Transverse colon (tissue), 4 donors: ENCODE data around the gene EYA2. TPM values are rescaled to one million over a fixed set of nuclear protein-coding genes. Genes with fewer than 3 reads are reported as not detected.

ENCODE experiments used
- DNase-seq: peaks from one replicate; pipeline ENCODE4 v3.0.0-alpha.2; 2019
- H3K27ac ChIP-seq, 4 donors: fragments of 200-600 bp; sonication (generic); 2 replicates each; pipeline ENCODE4 v1.5.1; 2016 to 2018; ENCODE audit warnings: inconsistent platforms in 4 of 4
- H3K27me3 ChIP-seq: fragments of 200-600 bp; sonication (generic); 2 replicates; pipeline ENCODE4 v1.5.1; 2017; ENCODE audit warnings: inconsistent platforms
- H3K36me3 ChIP-seq, 4 donors: fragments of 200-600 bp; sonication (generic); 2 replicates each; pipeline ENCODE4 v1.5.1; 2017 to 2019; ENCODE audit warnings: inconsistent platforms in 4 of 4
- H3K4me1 ChIP-seq, 4 donors: fragments of 200-600 bp; sonication (generic); 2 replicates each; pipeline ENCODE4 v1.5.1; 2017 to 2020; ENCODE audit warnings: inconsistent platforms in 4 of 4
- H3K4me3 ChIP-seq, 4 donors: fragments of 200-600 bp; sonication (generic); 1 replicate in 1 of 4; 2 replicates in 3 of 4; pipeline versions ENCODE4 v1.5.1 to v1.6.1; 2017 to 2019; ENCODE audit warnings: inconsistent platforms in 4 of 4
- H3K9me3 ChIP-seq, 2 donors: fragments of 200-600 bp; sonication (generic); 2 replicates each; pipeline ENCODE4 v1.5.1; 2017 to 2019; ENCODE audit warnings: inconsistent platforms in 2 of 2
- CTCF ChIP-seq, 5 experiments: fragments of 200-600 bp in 3 of 5; fragments of 450-650 bp in 2 of 5; sonication (generic) in 3 of 5; IDR thresholded peaks; 1 replicate in 2 of 5; 2 replicates in 3 of 5; pipeline ENCODE4 v1.5.1; 2016 to 2017; ENCODE audit warnings: antibody characterized with exemption in 5 of 5, inconsistent platforms in 3 of 5, mild to moderate bottlenecking in 2 of 5, moderate library complexity in 1 of 5
- EP300 ChIP-seq: sonication (generic); formaldehyde crosslinking; IDR thresholded peaks from one replicate; pipeline ENCODE4 v1.6.1; 2017; ENCODE audit warnings: antibody characterized with exemption, low read depth
- POLR2A ChIP-seq: fragments of 450-650 bp; IDR thresholded peaks from one replicate; pipeline ENCODE4 v1.6.1; 2016; ENCODE audit warnings: antibody characterized with exemption, mild to moderate bottlenecking, moderate library complexity
- POLR2AphosphoS5 ChIP-seq, 3 donors: sonication (generic); formaldehyde crosslinking; IDR thresholded peaks; one replicate each; pipeline ENCODE4 v1.6.1; 2016; ENCODE audit warnings: antibody characterized with exemption in 3 of 3
- WGBS, 2 donors: methylation state at CpG; one replicate each; pipeline ENCODE4 v1.1.5; 2018; ENCODE audit warnings: low coverage in 1 of 2; 5-methylcytosine and 5-hydroxymethylcytosine counted together
- in situ Hi-C, 4 donors: fragments of 200-750 bp; cut with MboI; loops; one replicate each; pipeline versions ENCODE4 v1.15.0 to v1.15.1; 2017; ENCODE audit warnings: low sequenced_read_pairs in 3 of 4, low pct_ligation_motif_present in 1 of 4, low pct_unique_long_range_greater_than_20kb in 1 of 4
- intact Hi-C: fragments of 100-400 bp; cut with DNase I; formaldehyde crosslinking; loops from one replicate; pipeline ENCODE4 v1.15.1; 2023; ENCODE audit warnings: low total_unique reads
- total RNA-seq, 4 donors: library from RNA; depleted of rRNA; stranded (reverse); fragments of >200 nt; gene quantifications; one replicate each; pipeline ENCODE4 v1.1.0, GENCODE V29; 2016

EYA2 gene
- total RNA-seq, 4 donors from 2014 or later: 4.5 to 17.5 (median 10.9) TPM

- Histone ChIP-seq H3K27ac (no peak overlapping the region), H3K9me3 (peaks cover 7 to 8% of the 10 kb centered on the region in 2 donors), H3K36me3 (no peaks in the 10 kb centered on the region), H3K4me3 (no peak overlapping the region), H3K4me1 (peaks cover 3 to 16% (median 12%) of the 10 kb centered on the region in 4 donors), H3K27me3 (peaks cover 5% of the 10 kb centered on the region)
- WGBS, 2 donors: 69 to 71% methylated on average over 5 of the region's 5 CpGs
- intact Hi-C loops (no loop called here), in situ Hi-C loops (no loop called here)
- TF ChIP-seq CTCF (IDR thresholded peaks at IDR 0.05): no peak
- TF ChIP-seq POLR2AphosphoS5 (IDR thresholded peaks at IDR 0.05): no peak
- no peak for TF ChIP-seq POLR2A
- no peak for TF ChIP-seq EP300
- DNase-seq: no peak
Measured at GRCh38 chr20:46987001-46987400, 92.4 kb downstream of the EYA2 start.

- intact Hi-C loops (no loop called here), in situ Hi-C loops (no loop called here)
- 22 to 26% methylated on average over 12 of the region's 12 CpGs for WGBS, 2 donors
- TF ChIP-seq CTCF (IDR thresholded peaks at IDR 0.05) (no peak), EP300 (no peak), POLR2AphosphoS5 (IDR thresholded peaks at IDR 0.05) (no peak), POLR2A (no peak)
- Histone ChIP-seq H3K9me3 (no peaks in the 10 kb centered on the region), H3K36me3 (no peaks in the 10 kb centered on the region), H3K4me3 (no peak overlapping the region), H3K27ac (peak overlapping the region; percentile 44 to 63 (median 48)), H3K27me3 (peaks cover 5% of the 10 kb centered on the region), H3K4me1 (peaks cover 3 to 16% (median 12%) of the 10 kb centered on the region in 4 donors)
- peak; percentile 14 for DNase-seq
Measured at GRCh38 chr20:46990017-46990595, 95.5 kb downstream of the EYA2 start.

GRCh38 chr20:46990596-46991104 lies 96.0 kb downstream of the EYA2 start:
- intact Hi-C loops (no loop called here), in situ Hi-C loops (no loop called here)
- Histone ChIP-seq H3K4me3 (no peak overlapping the region), H3K27ac (peak overlapping the region; percentile 44 to 63 (median 48)), H3K4me1 (peaks cover 3 to 16% (median 12%) of the 10 kb centered on the region in 4 donors), H3K27me3 (peaks cover 5% of the 10 kb centered on the region), H3K9me3 (no peaks in the 10 kb centered on the region), H3K36me3 (no peaks in the 10 kb centered on the region)
- no peak for DNase-seq
- 11 to 35% methylated on average over 1 to 5 of the region's 5 CpGs for WGBS, 2 donors
- TF ChIP-seq POLR2AphosphoS5 (IDR thresholded peaks at IDR 0.05) (no peak), POLR2A (no peak)

- no peak overlapping the region for H3K27ac ChIP-seq
- peaks cover 3 to 16% (median 12%) of the 10 kb centered on the region in 4 donors for H3K4me1 ChIP-seq
- H3K27me3 ChIP-seq: peaks cover 5% of the 10 kb centered on the region
- H3K4me3 ChIP-seq: no peak overlapping the region
- in situ Hi-C loops: no loop called here
- H3K36me3 ChIP-seq: no peaks in the 10 kb centered on the region
- H3K9me3 ChIP-seq: no peaks in the 10 kb centered on the region
- 80 to 100% methylated on average over 1 to 3 of the region's 3 CpGs for WGBS, 2 donors
- DNase-seq: no peak
- intact Hi-C loops: no loop called here
- no peak for TF ChIP-seq POLR2A
- no peak for TF ChIP-seq CTCF (IDR thresholded peaks at IDR 0.05)
- no peak for TF ChIP-seq POLR2AphosphoS5 (IDR thresholded peaks at IDR 0.05)
- no peak for TF ChIP-seq EP300
Measured at GRCh38 chr20:46991168-46991567, 96.5 kb downstream of the EYA2 start.
